ENCODE data around the gene METTL23.

GRCh38 chr17:76707985-76708807, 18.4 kb upstream of the METTL23 start:
- TF ChIP-seq YY1 (IDR thresholded peaks at IDR 0.05; ENCODE audit: insufficient read depth, insufficient read length) (no peak), SUZ12 (IDR thresholded peaks at IDR 0.05; ENCODE audit: extremely low read depth, insufficient read depth, insufficient read length) (no peak), ZNF274 (IDR thresholded peaks at IDR 0.05; ENCODE audit: low read depth, low read length) (no peak)

Data from NT2/D1 (cell line).